GM10248 (cell line): ENCODE measurements around the gene CUX1.

ENCODE experiments used
- CTCF ChIA-PET: fragments of 300-600 bp; sonication (Branson Sonifier 250); formaldehyde crosslinking; extraction: SDS; loops from one replicate; lab custom pipeline; 2021; ENCODE audit warnings: antibody characterized with exemption; lab: Yijun Ruan, JAX
- POLR2A ChIA-PET: fragments of 350-650 bp; sonication (Branson Sonifier 250); formaldehyde crosslinking; extraction: SDS; loops from one replicate; lab custom pipeline; 2020; ENCODE audit warnings: antibody characterized with exemption; lab: Yijun Ruan, JAX
- DNase-seq: peaks from one replicate; pipeline ENCODE4 v3.0.0; 2012; ENCODE audit errors: extremely low spot score
- CTCF ChIP-seq: IDR thresholded peaks from 2 replicates; pipeline ENCODE4 v1.5.1; 2012; ENCODE audit warnings: mild to moderate bottlenecking, low read depth; ENCODE audit errors: extremely low read depth, missing control alignments, control extremely low read depth

CUX1 gene

DNA sequence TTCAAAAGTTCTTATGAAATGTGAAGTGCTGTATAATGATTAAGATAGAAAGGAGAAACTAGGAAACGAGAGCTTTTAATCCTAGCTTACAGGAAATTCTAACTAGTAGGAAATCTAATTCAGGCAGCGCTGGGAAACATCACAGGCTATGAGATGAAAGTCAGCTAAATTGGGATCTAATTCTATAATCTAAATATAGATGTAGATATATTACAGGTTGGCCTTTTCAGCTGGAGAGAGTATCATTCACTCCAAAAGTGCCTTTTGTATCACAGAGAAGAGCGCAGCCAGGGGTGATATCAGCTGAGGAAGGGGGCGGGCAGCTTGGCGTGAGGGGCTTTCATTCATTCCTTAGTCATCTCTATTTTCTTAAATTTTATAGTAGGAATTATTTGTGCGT lies 157.0 kb downstream of the CUX1 start:
- TF ChIP-seq CTCF: no peak
- CTCF ChIA-PET: interaction anchor here (1.1 kb wide), 1 partner anchor 263 kb away, joined by 3 read pairs; no protein-coding TSS in a partner anchor
- no peak for DNase-seq
- POLR2A ChIA-PET: no interaction called here

GRCh38 chr7:101975046-101975445 lies 157.6 kb downstream of the CUX1 start:
- DNase-seq: no peak
- ChIA-PET POLR2A (no interaction called here), CTCF (interaction anchor here (1.1 kb wide), 1 partner anchor 262 kb away, joined by 3 read pairs; no protein-coding TSS in a partner anchor)
- no peak for TF ChIP-seq CTCF

DNA sequence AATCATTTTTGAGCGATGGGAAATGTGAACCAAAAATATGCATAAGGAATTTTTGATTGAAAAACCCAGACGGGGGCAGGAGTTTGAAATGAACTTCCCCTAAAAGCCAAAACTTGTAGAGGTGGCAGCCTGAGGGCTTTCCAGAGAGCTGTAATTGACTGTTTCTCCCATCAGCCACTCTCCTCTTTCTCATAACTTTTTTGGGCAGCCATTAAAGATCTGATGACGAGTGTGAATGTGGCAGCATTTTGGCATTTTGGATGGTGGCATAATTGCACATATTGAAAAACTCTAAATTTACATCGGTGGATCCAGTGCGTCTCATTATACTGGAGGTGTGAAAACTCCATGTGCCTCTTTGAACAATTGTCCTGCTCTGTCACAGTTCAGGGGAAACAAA lies 159.0 kb downstream of the CUX1 start:
- ChIA-PET POLR2A (interaction anchor here (0.7 kb wide), 1 partner anchor 1101 kb away, joined by 7 read pairs; no protein-coding TSS in a partner anchor), CTCF (no interaction called here)
- no peak for DNase-seq
- TF ChIP-seq CTCF: no peak

GRCh38 chr7:101977249-101977648 lies 159.8 kb downstream of the CUX1 start:
- no peak for DNase-seq
- no peak for TF ChIP-seq CTCF
- POLR2A ChIA-PET: no interaction called here
- CTCF ChIA-PET: interaction anchor here (0.8 to 0.9 kb wide), 2 partner anchors 9 to 13 kb away, joined by 3 read pairs; no protein-coding TSS in a partner anchor

- ChIA-PET POLR2A (no interaction called here), CTCF (no interaction called here)
- TF ChIP-seq CTCF: no peak
- DNase-seq: no peak
These were observed 161.3 kb downstream of the CUX1 start for GRCh38 chr7:101978683-101979082.

- CTCF ChIA-PET: no interaction called here
- POLR2A ChIA-PET: no interaction called here
- TF ChIP-seq CTCF: no peak
- no peak for DNase-seq
These were observed 165.9 kb downstream of the CUX1 start for GRCh38 chr7:101983147-101983811.
